Smooth muscle cell of the brain vasculature (primary cell): ENCODE results near the gene BANF2.
"Not testable (repeated sequence)": the region's sequence is repeated elsewhere in the genome, so short reads cannot be mapped to it uniquely, and the experiment has no call there.

Experiments
- DNase-seq: peaks from one replicate; pipeline ENCODE4 v3.0.0-alpha.2; 2012; ENCODE audit warnings: low read depth, low spot score

The BANF2 gene

GRCh38 chr20:17766226-17766625, 66.5 kb downstream of the BANF2 start:
- no peak for DNase-seq

DNA sequence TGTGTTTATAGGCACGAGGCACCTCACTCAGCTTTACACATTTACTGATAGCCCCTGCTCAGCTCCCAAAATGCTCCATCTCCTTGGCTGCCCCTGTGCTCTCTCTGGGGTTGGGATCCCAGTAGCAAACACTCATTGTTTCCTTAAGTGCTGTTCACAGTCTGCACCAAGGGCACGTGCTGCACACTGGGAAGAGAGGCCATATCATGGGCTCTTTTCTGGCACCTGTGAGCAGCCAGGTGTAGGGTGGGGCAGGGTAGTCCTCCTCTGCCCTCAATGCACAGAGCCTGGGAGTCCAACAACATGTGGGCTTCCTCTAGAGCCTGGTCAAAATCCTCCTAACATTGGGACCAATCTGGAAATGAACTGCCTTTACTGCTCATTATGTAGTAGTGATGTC, 67.9 kb downstream of the BANF2 start:
- DNase-seq, result no peak

GRCh38 chr20:17768271-17768670, 68.5 kb downstream of the BANF2 start:
- DNase-seq, result no peak

- DNase-seq, result not testable (repeated sequence)
Measured at GRCh38 chr20:17769716-17770115, 70.0 kb downstream of the BANF2 start.

- no peak for DNase-seq
Measured at GRCh38 chr20:17771206-17772004, 71.6 kb downstream of the BANF2 start.

DNA sequence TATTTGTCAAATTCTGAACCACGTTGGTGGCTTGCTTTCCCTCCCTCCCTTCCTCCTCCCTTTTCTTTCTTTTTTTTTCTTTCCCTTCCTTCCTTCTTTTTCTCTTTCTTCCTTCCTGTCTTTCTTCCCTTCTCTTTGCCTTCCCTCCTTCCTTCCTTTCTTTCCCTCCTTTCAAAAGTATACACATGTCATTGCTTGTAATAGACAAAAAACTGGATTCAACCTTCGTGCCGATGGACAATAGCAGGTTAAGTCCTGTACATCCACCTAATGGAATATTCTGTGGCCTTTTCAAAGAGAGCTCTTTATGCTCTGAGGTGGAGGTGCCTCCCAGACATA, 72.2 kb downstream of the BANF2 start:
- no peak for DNase-seq

DNA sequence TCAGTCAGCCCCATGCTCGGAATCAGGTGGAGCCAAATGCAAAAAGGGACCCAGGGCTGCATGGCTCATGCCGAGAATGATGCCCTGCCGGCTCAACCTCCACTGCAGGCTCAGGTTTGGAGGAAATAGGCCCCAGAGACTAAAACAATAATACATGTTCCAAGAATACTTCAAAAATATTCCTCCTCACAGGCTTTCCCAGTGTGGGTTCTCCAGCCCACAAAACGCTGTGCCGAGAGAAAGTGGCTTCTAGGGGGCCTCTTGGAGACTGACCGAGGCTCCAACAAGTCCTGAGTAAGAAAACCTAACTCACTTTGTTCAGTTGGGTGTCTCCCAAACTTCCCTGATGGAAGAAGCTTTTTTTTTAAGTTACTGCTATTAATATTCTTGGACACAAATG, 73.9 kb downstream of the BANF2 start:
- DNase-seq, result no peak

- no peak for DNase-seq
Measured at GRCh38 chr20:17775600-17775999, 75.8 kb downstream of the BANF2 start.

DNA sequence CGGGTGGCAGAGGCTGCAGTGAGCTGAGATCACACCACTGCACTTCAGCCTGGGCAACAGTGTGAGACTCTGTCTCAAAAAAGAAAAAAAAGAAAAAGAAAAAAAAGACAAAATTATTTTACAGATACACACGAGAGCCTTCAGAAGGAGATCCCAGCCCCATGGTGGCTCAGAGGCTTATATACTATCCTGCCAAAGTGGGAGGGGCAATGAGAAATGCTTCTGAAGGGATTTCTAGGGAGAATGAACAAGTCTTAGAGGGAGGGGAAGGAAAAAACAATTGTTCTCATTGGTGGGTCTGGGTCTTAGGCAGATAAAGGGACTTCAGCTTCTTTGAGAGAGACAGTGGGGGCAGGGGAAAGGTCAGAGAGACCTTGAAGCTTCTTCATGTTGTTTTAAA, 76.8 kb downstream of the BANF2 start:
- DNase-seq, result no peak

DNA sequence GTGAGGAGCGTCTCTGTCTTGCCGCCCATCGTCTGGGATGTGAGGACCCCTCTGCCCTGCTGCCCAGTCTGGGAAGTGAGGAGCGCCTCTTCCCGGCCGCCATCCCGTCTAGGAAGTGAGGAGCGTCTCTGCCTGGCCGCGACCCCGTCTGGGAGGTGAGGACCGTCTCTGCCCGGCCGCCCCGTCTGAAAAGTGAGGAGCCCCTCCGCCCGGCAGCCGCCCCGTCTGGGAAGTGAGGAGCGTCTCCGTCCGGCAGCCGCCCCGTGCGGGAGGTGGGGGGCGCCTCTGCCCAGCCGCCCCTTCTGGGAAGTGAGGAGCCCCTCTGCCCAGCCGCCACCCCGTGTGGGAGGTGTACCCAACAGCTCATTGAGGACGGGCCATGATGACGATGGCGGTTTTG, 79.2 kb downstream of the BANF2 start:
- not testable (repeated sequence) for DNase-seq

- DNase-seq, result no peak
Measured at GRCh38 chr20:17782768-17783167, 83.0 kb downstream of the BANF2 start.

- DNase-seq, result no peak
Measured at GRCh38 chr20:17783671-17784070, 83.9 kb downstream of the BANF2 start.

GRCh38 chr20:17785007-17785406, 85.2 kb downstream of the BANF2 start:
- DNase-seq, result no peak
